GM12864 (cell line): ENCODE measurements around the gene TNFSF8.

ENCODE experiments used
- DNase-seq: peaks from one replicate; pipeline ENCODE4 v3.0.0-alpha.2; 2011; ENCODE audit warnings: low read depth
- H3K4me3 ChIP-seq: 2 replicates; pipeline ENCODE4 v1.5.1; 2011; ENCODE audit warnings: mild to moderate bottlenecking, low read depth, low read length, control low read depth
- CTCF ChIP-seq: IDR thresholded peaks from 2 replicates; pipeline ENCODE4 v1.5.1; 2011; ENCODE audit warnings: low read depth, mild to moderate bottlenecking, moderate library complexity, low read length, control low read depth, inconsistent platforms; ENCODE audit errors: missing control alignments

Gene TNFSF8

GRCh38 chr9:114930056-114930812, at the start of gene TNFSF8:
TSS of gene TNFSF8 (minus strand) at chr9:114930591. CDS start at chr9:114930303, 288 bp downstream.
- H3K4me3 ChIP-seq, result no peak within 1 kb of the TSS
- no peak for TF ChIP-seq CTCF
- DNase-seq, result no peak

GRCh38 chr9:114973216-114973615, 42.8 kb upstream of the TNFSF8 start:
- DNase-seq, result no peak

GRCh38 chr9:114972510-114973136, 42.2 kb upstream of the TNFSF8 start:
- no peak for TF ChIP-seq CTCF
- no peak overlapping the region for H3K4me3 ChIP-seq
- DNase-seq, result no peak

More at GRCh38 chr9:114973216-114973615, 42.8 kb upstream of the TNFSF8 start:
- TF ChIP-seq CTCF, result no peak
- no peak overlapping the region for H3K4me3 ChIP-seq

- no peak for TF ChIP-seq CTCF
- DNase-seq, result no peak
- H3K4me3 ChIP-seq, result no peak overlapping the region
These were observed 38.9 kb upstream of the TNFSF8 start for GRCh38 chr9:114969269-114969668.

GRCh38 chr9:114968671-114969070, 38.3 kb upstream of the TNFSF8 start:
- H3K4me3 ChIP-seq, result no peak overlapping the region
- no peak for DNase-seq

GRCh38 chr9:114965564-114965963, 35.2 kb upstream of the TNFSF8 start:
- no peak overlapping the region for H3K4me3 ChIP-seq
- no peak for DNase-seq
- TF ChIP-seq CTCF, result no peak

More at GRCh38 chr9:114968671-114969070, 38.3 kb upstream of the TNFSF8 start:
- no peak for TF ChIP-seq CTCF
